ENCODE measurements around the gene CADM2.
"Not testable (repeated sequence)": the region's sequence is repeated elsewhere in the genome, so short reads cannot be mapped to it uniquely, and the experiment has no call there.

Gene CADM2

DNA sequence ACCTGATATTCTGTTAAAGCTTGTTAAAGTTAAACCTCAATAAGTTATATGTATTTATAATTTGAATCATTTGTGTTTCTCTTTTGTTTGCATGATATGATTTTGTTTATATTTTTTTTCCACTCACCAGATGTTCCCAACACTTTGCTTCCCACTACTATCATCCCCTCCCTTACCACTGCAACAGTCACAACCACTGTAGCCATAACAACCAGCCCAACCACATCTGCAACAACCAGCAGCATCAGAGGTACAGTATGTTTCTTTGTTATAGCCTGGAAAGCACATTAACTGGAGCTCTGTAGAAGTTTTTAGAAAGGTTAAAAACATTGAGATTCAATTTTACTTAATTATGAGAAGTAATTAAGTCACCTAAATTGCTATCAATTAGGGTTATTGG lies 1020.2 kb downstream of the CADM2 start:
- H3K27ac ChIP-seq, result no peak overlapping the region
- no peak for TF ChIP-seq ZFX (IDR thresholded peaks at IDR 0.05)
- no peak for TF ChIP-seq CTCF (conservative IDR thresholded peaks at IDR 0.05)

- H3K27ac ChIP-seq, result not testable (repeated sequence)
These were observed 1030.8 kb downstream of the CADM2 start for GRCh38 chr3:85989581-85989980.

DNA sequence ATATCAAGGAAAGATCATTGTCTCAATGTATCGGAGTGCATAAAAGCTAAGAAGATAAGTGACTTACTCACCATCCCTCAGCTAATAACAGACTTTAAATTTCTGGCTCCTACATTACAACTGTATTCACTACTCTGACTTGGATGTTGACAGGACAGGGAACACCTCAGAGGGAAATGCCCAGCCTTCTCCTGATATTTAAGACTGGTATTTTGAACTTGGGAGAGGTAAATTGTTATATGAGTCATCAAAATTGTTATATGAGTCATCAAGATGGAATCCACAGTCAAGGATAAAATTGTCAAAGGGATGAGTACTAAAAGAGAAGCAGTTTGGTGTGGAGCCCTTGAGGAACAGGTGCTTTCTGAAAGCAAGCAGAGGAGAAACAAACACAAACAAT lies 1070.8 kb downstream of the CADM2 start:
- TF ChIP-seq CTCF (conservative IDR thresholded peaks at IDR 0.05) (no peak), ZFX (IDR thresholded peaks at IDR 0.05) (no peak)
- no peak overlapping the region for H3K27ac ChIP-seq

GRCh38 chr3:86037916-86038315 lies 1079.1 kb downstream of the CADM2 start:
- TF ChIP-seq ZFX (IDR thresholded peaks at IDR 0.05) (no peak), CTCF (conservative IDR thresholded peaks at IDR 0.05) (no peak)
- H3K27ac ChIP-seq, result no peak overlapping the region

DNA sequence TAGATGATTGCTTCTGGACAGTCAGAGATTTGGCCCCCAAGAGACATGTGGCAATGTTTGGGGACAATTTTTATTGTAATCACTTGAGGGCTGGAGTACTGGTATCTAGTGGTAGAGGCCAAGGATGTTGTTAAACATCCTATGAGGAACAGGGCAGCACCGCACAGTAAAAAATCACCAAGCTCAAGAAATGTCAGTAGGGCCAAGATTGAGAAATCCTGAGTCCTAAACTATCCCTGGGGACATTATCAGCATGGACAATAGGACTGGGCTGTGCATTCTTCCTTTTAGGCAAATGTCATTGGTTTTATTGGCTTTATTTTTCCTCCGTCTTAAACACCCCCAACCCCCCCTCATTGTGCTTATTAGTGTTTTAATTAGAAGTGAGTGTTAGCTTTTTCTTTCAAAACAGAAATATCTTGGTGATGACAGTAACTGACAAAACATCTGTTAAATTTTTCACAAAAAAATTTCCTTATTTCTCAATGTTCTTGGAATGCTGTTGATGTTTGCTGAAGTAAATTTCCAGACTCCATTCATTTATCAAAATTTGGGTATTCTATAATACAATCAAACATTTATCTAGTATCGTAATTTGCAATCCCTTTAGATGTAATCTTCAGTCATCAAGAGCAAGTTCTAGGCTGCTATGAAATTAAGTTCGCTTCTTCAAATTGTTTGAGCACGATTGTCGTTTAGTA lies 1087.8 kb downstream of the CADM2 start:
- H3K27ac ChIP-seq, result no peak overlapping the region
- TF ChIP-seq ZFX (IDR thresholded peaks at IDR 0.05) (no peak), CTCF (conservative IDR thresholded peaks at IDR 0.05) (no peak)

DNA sequence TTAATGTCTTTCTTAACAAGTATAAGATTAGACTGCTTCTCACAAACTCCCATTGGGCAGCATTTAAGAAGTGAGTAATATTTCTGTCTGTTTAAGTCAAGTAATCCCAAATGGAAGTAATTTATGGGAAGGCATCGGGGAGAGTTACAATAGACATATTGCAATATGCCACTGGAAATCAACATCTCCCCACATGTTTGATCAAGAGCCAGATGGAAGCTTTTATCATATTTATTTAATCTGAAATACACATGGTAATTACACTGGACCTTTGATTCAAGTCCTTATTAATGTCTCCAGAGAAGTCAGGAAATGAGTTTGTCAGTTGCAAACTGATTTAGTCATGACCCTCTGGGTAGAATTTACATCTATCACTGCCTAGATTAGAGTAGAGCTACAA lies 1088.4 kb downstream of the CADM2 start:
- no peak overlapping the region for H3K27ac ChIP-seq
- TF ChIP-seq ZFX (IDR thresholded peaks at IDR 0.05) (no peak), CTCF (conservative IDR thresholded peaks at IDR 0.05) (no peak)

DNA sequence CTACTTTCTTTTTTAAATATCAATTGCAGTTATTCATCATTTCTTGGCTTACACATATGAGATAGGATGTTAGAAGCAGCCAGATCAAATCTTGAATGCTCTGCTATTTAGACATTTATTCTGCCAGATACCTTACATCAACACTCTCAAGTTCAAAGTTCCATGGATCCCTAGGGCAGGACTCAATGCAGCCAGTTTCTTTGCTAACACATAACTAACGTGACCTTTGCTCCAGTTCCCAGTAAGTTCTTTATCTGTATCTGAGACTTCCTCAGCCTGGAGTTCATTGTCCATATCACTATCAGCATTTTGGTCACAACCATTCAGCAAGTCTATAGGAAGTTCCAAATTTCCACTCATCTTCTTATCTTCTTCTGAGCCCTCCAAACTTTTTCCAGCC lies 1092.3 kb downstream of the CADM2 start:
- H3K27ac ChIP-seq, result no peak overlapping the region
- TF ChIP-seq CTCF (conservative IDR thresholded peaks at IDR 0.05) (no peak), ZFX (IDR thresholded peaks at IDR 0.05) (no peak)

- no peak overlapping the region for H3K27ac ChIP-seq
- TF ChIP-seq CTCF (conservative IDR thresholded peaks at IDR 0.05) (no peak), ZFX (IDR thresholded peaks at IDR 0.05) (no peak)
These were observed 1097.2 kb downstream of the CADM2 start for GRCh38 chr3:86056032-86056431.
